Measurements from ENCODE around the gene TUBGCP2. TPM values are rescaled to one million over a fixed set of nuclear protein-coding genes. Genes with fewer than 3 reads are reported as not detected.
"Not testable (repeated sequence)": the region's sequence is repeated elsewhere in the genome, so short reads cannot be mapped to it uniquely, and the experiment has no call there.

Gene TUBGCP2
- total RNA-seq, 1 donor from 2014 or later: 42.4 TPM

- DNase-seq: no peak
Observed at GRCh38 chr10:133248334-133248715, 60.3 kb downstream of the TUBGCP2 start.

- DNase-seq: no peak
Observed at GRCh38 chr10:133247681-133248333, 60.9 kb downstream of the TUBGCP2 start.

GRCh38 chr10:133246236-133246626, 62.4 kb downstream of the TUBGCP2 start:
- DNase-seq: no peak

DNA sequence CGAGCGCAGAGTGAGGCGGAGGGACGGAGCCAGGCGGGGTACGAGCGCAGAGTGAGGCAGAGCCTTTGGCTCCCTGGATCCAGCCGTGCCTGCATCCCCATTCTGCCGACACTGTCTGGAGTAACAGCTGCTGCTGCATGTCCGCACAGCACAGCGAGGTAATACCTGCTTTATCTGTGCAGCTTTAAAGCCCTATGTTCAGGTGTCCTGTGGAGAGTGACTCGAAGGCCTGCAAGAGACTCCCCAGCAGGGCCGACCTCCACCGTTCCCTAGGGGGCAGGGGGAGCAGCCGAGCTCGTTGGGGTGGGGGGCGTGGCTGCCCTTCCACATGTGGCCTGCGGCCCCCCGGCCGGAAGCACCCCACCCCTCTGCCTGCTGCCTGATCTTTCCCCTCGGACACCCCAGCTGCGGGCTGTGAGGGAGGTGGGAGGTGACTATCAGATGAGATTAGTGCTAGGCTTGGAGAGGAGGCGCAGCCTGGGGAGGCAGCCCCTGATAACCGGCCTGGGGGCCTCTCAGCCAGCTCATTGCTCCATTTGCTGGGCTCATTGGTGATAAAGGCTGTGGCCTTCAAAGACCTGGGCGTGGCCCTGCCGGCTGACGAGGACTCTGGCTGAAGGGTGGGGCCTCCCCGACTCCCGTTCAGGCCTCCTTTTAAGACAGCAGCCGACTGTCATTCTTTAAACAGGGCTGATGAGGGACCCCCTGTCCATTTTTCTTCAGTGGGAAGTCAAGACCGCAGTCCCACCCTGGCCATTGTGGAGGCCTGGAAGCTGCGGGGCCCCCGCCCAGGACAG, 63.0 kb downstream of the TUBGCP2 start:
- no peak for DNase-seq

DNA sequence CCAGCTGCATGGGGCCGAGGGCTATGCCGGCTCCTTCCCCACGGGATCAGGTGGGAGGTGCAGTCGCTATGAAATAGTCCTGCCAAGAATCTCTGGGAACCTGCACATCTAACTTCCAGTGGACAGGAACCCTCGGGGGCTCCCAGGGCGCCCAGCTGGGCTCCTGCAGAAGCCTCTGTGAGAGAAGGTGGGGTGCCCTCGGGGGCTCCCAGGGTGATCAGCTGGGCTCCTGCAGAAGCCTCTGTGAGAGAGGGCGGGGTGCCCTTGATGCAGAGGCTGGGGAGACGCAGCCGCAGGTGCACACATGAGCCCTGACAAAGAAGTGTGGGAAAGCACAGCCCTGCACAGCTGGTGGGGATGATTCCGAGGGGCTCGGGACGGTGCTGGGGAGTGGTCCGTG, 65.1 kb downstream of the TUBGCP2 start:
- no peak for DNase-seq

DNA sequence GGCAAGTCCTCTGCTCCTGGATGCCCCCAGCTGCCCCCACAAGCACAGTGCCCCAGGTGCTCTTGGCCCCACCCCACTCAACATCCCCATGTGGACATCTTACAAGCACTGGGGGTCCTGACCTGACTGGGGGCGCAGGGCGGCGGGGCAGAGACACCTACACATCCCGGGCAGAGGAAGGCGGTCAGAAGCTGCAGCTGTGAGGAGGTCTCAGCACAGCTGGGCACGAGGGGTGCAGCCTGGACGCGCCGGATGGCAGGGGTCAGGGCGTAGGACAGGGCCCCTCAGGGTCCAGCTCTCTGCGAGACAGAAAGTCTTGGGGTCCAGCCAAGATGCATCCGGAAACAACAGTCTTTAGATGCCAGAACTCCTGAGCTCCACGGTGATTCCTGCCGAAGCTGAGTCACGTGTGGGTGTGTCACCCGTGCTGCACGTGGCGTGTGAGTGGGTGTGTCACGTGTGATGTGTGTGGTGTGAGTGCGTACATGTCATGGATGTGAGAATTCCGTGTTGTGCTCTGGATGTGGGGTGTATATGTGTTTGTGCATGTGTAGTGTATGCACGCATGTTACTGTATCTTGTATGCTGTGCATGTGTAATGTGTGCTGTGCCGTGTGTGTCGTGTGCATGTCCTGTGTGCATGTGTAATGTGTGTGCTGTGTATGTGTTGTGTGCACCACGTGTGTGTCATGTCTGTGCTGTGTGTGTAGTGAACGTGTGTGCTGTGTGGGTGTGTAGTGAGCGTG, 65.9 kb downstream of the TUBGCP2 start:
- DNase-seq: no peak

- DNase-seq: no peak
Observed at GRCh38 chr10:133241501-133242205, 67.0 kb downstream of the TUBGCP2 start.

DNA sequence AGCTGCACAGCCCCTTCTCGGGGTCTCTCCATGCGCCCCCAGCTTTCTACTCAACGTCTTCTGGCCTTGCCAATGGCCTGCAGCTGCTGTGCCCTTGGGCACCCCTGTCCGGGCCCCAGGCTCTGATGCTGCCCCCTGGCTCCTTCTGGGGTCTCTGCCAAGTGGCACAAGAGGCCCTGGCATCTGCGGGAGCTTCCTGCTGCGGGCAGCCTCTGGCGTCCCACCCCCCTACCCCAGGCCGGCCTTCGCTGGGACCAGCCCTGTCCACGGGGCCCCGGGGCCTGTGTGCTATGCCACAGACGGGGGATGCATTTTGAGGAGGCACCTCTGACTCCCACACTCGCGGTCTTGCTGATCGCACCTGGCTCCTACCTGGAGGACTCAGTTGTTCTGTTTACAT, 68.7 kb downstream of the TUBGCP2 start:
- no peak for DNase-seq

DNA sequence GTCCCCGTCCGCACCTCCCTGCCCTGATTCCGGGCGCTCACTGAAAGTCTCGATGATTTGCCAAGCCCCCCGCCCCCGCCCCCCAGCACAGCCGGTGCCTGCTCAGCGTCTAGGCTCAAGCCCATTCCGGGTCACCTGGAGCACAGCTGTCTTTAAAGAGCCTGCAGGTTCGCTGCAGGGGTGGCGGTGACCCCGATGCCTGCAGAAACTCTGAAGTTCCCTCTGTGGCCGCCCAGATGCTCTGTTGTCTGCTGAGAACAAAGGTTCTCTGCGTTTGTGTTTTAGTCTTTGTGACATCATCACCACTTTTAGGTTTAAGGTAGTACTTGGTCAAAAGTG, 70.2 kb downstream of the TUBGCP2 start:
- DNase-seq: no peak

DNA sequence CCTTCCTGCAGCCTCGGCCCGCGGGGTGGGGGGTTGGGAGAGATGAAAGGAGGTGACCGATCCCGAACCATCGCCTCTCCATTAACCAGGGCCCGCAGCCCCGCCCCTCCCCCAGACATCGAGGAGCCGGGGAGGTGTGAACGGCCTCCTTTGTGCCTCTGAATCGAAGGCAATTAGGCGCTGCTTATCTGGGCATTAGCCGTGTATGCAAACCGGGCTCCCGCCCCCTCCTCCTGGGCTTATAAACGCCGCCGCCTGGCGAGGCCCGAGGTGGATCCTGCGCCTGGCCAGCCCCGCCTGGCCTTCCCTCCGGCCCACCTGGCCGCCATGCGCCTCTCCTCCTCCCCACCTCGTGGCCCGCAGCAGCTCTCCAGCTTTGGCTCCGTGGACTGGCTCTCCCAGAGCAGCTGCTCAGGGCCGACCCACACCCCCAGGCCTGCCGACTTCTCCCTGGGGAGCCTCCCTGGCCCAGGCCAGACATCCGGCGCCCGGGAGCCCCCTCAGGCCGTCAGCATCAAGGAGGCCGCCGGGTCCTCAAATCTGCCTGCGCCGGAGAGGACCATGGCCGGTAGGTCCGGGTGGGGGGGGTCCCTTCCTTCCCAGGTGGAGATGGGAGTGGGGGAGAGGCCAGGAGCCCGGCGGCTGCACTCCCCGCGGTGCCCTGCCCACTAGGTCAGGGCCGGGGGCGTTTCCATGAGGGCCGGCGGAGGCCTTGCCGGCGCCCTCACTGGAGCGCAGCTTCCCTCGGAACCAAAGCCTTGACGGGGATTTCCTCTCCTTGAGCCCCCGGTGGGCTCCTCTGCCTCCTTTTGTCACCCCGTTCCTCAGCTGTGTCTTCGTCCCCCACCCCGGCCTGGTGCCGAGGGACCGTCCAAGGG, 70.8 kb downstream of the TUBGCP2 start, which contains the start of gene VENTX:
VENTX (plus strand) TSS at position 268 of the 878 bp plus-strand sequence; CDS start at position 328, 60 bp downstream.
- DNase-seq: no peak

GRCh38 chr10:133237241-133237587, 71.5 kb downstream of the TUBGCP2 start:
- no peak for DNase-seq

GRCh38 chr10:133236401-133237240, 72.1 kb downstream of the TUBGCP2 start:
- no peak for DNase-seq

- DNase-seq: no peak
Observed at GRCh38 chr10:133235932-133236331, 72.7 kb downstream of the TUBGCP2 start.

- no peak for DNase-seq
Observed at GRCh38 chr10:133235265-133235855, 73.3 kb downstream of the TUBGCP2 start.

- not testable (repeated sequence) for DNase-seq
Observed at GRCh38 chr10:133234796-133235195, 73.9 kb downstream of the TUBGCP2 start.

DNA sequence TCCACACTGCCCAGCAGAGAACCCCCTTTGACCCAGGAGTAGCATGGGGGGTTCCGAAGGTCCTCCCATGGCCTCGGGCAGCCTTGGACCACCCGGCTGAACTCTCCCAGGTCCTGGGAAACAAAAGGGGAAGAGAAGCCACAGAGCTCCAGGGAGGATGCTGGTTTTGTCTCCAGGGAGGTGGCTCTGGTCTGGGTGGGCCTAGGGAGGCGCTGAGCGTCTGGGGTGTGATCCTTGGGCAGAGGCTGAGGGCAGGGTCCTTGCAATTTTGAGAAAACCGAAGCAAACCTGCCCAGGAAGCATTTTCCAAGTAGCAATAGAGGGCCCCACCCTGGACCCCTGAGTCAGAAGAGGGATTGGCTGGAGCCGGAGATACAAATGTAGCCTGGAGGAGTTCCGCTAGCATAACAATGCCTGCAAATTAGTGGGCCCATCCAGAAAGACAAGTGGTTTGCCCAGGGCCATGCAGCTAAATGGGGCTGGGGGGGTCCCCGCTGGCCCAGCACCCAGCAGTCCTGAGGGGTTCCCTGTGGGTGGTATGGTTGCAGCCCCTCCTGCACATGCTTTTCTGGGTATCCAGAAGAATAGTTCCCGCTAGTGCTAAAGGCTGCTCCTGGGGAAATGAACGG, 76.6 kb downstream of the TUBGCP2 start:
- DNase-seq: no peak

DNA sequence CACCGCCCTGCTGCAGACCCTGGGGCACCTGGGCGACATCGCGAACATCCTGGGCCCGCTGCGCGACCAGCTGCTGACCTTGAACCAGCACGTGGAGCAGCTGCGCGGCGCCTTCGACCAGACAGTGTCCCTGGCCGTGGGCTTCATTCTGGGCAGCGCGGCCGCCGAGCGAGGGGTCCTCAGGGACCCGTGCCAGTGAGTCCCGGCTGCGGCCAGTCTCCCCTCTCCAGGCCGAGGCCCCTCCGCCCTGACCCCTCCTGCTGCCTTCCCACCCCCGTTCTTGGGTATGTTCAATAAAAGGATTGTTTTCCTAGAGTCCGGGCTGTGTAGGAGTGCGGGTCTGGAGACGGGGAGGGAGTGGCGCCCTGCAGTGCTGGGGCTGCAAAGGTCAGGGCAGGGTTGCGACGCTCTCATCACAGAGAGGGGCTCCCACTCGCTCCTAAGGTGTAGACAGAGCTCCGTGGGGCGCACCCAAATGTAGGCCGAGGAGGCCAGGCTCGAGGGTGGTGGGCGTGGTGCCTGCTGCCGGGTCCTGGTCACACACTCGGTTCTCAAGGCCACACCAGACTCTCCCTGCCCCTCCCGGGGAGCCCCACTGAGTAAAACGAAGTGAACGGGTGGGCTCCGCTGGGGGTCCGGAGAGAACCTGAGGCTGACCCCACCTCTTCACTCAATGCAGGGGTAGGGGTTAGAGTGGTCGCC, 77.3 kb downstream of the TUBGCP2 start:
- DNase-seq: no peak

DNA sequence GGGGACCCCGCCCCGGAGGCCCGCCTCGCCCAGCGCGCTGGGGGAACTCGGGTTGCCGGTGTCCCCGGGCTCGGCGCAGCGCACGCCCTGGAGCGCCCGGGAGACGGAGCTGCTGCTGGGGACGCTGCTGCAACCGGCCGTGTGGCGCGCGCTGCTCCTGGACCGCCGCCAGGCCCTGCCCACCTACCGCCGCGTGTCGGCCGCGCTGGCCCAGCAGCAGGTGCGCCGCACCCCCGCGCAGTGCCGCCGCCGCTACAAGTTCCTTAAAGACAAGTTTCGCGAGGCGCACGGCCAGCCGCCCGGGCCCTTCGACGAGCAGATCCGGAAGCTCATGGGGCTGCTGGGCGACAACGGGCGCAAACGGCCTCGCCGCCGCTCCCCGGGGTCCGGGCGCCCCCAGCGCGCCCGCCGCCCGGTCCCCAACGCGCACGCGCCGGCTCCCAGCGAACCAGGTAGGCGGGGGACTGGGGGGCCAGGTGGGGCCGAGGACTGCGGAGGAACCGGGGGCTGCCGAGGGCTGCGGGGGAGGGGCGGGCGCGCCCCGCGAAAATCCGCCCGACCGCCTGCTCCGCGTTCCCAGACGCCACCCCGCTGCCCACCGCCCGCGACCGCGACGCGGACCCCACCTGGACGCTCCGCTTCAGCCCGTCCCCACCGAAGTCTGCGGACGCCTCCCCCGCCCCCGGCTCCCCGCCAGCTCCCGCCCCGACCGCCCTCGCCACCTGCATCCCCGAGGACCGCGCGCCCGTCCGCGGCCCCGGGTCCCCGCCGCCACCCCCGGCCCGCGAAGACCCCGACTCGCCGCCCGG, 78.1 kb downstream of the TUBGCP2 start:
- DNase-seq: no peak

Data from occipital lobe (tissue), 2 donors.